Measurements from ENCODE around the gene ANAPC4. TPM values are rescaled to one million over a fixed set of nuclear protein-coding genes. Genes with fewer than 3 reads are reported as not detected.

The ANAPC4 gene
- total and polyA plus RNA-seq, 2 donors (not counting 3 experiments of a cell fraction or from before 2014, with no cell fraction given): 7.6 to 32.1 TPM

DNA sequence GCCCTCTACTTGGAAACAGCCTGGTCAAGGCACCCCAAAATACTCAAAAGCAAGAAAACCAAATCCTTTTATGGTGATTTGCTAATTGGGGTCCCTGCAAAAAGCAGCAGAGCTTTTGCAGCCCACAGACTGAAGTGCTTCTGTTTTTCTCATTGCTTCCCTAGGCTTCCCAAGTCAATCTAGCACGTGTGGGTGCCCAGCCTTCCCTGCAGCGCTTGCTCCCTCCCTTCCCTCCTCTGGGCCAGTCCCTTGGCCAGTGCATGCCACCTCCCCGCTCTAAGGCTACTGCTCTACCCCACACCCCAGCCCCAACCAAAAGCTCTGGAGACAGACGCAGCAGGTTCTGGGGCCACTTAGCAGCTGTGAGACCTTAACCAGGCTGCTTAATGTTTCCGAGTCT, 53.6 kb downstream of the ANAPC4 start:
- Histone ChIP-seq H3K4me3 (replicated peaks in 1 of 3; ENCODE audit: insufficient read depth in 1 of 3, low read depth in 1 of 3, low read length in 3 of 3) (no peak overlapping the region), H3K4me2 (ENCODE audit: insufficient read depth, low read length) (no peak overlapping the region), H3K27ac (ENCODE audit: insufficient read depth, low read depth, low read length) (no peak overlapping the region), H4K20me1 (replicated peaks; ENCODE audit: control insufficient read depth, extremely low read depth, insufficient read depth, low read length) (no peaks in the 10 kb centered on the region), H3K36me3 (ENCODE audit: control insufficient read depth in 2 of 2, extremely low read depth in 1 of 2, insufficient read depth in 2 of 2, low read length in 2 of 2) (no peaks in the 10 kb centered on the region), H2AFZ (ENCODE audit: low read depth, low read length) (no peak overlapping the region), H3K27me3 (ENCODE audit: control insufficient read depth in 2 of 2, insufficient read depth in 2 of 2, low read length in 2 of 2) (no peaks in the 10 kb centered on the region), H3K4me1 (ENCODE audit: control insufficient read depth, extremely low read depth, insufficient read depth, low read length) (no peaks in the 10 kb centered on the region), H3K79me2 (ENCODE audit: control insufficient read depth, insufficient read depth, low read length) (no peaks in the 10 kb centered on the region), H3K9ac (replicated peaks; ENCODE audit: extremely low read depth, insufficient read depth, low read length) (no peak overlapping the region), H3K9me1 (replicated peaks; ENCODE audit: control insufficient read depth, extremely low read depth, insufficient read depth, low read length) (no peaks in the 10 kb centered on the region), H3K9me3 (replicated peaks; ENCODE audit: control insufficient read depth, insufficient read depth, low read length) (no peaks in the 10 kb centered on the region)
- no peak for TF ChIP-seq EZH2 (IDR thresholded peaks at IDR 0.05; ENCODE audit: borderline replicate concordance, low read depth, low read length, severe bottlenecking)
- TF ChIP-seq FOS (IDR thresholded peaks at IDR 0.05; ENCODE audit: borderline replicate concordance, insufficient read depth, low read length): no peak
- no peak for TF ChIP-seq MYC (IDR thresholded peaks at IDR 0.05; ENCODE audit: low read depth, low read length)
- DNase-seq (ENCODE audit: low read depth, low spot score) (no peak), FAIRE-seq (no peak)
- BruUV-seq (replicated peaks): no TSS peak
- intact Hi-C loops (cut with micrococcal nuclease) (no loop called here), dilution Hi-C loops (cut with MboI; ENCODE audit: extremely low pct_ligation_motif_present, low sequenced_read_pairs) (no loop called here)
- ChIA-PET CTCF (interaction anchor here (1.1 to 1.3 kb wide), 2 partner anchors 9 to 337 kb away, joined by 3 to 4 read pairs; no protein-coding TSS in a partner anchor), POLR2A (no interaction called here)

GRCh38 chr4:25433966-25434827, 57.1 kb downstream of the ANAPC4 start:
- CTCF ChIA-PET: interaction anchor here (1.2 kb wide), 1 partner anchor 333 kb away, joined by 7 read pairs; no protein-coding TSS in a partner anchor
- POLR2A ChIA-PET: no interaction called here
- H3K36me3 ChIP-seq (ENCODE audit: control insufficient read depth in 2 of 2, extremely low read depth in 1 of 2, insufficient read depth in 2 of 2, low read length in 2 of 2): no peaks in the 10 kb centered on the region

More at GRCh38 chr4:25433966-25434827, 57.1 kb downstream of the ANAPC4 start:
- no peak overlapping the region for H3K27ac ChIP-seq (ENCODE audit: insufficient read depth, low read depth, low read length)
- no TSS peak for BruUV-seq (replicated peaks)
- H3K79me2 ChIP-seq (ENCODE audit: control insufficient read depth, insufficient read depth, low read length): no peaks in the 10 kb centered on the region
- H3K4me1 ChIP-seq (ENCODE audit: control insufficient read depth, extremely low read depth, insufficient read depth, low read length): no peaks in the 10 kb centered on the region
- no peak overlapping the region for H3K4me3 ChIP-seq (replicated peaks in 1 of 3; ENCODE audit: insufficient read depth in 1 of 3, low read depth in 1 of 3, low read length in 3 of 3)
- DNase-seq (ENCODE audit: low read depth, low spot score) (no peak), FAIRE-seq (no peak)
- TF ChIP-seq POLR2AphosphoS5 (IDR thresholded peaks at IDR 0.05; ENCODE audit: insufficient read depth, low read depth, low read length): no peak
- no peak for TF ChIP-seq GATA2 (IDR thresholded peaks at IDR 0.05; ENCODE audit: insufficient read depth, insufficient read length, low read depth, low read length)
- no peak for TF ChIP-seq POLR2A (IDR thresholded peaks at IDR 0.05; ENCODE audit: low read depth, low read length)
- no peak for TF ChIP-seq EZH2 (IDR thresholded peaks at IDR 0.05; ENCODE audit: borderline replicate concordance, low read depth, low read length, severe bottlenecking)
- TF ChIP-seq MAX (IDR thresholded peaks at IDR 0.05; ENCODE audit: insufficient read depth, insufficient read length): no peak
- no peak for TF ChIP-seq JUN (IDR thresholded peaks at IDR 0.05; ENCODE audit: borderline replicate concordance, insufficient read depth, insufficient read length, low read depth)
- no peak for TF ChIP-seq FOS (IDR thresholded peaks at IDR 0.05; ENCODE audit: borderline replicate concordance, insufficient read depth, low read length)
- no peak for TF ChIP-seq CTCF (IDR thresholded peaks at IDR 0.05; ENCODE audit: extremely low read depth in 1 of 2, insufficient read depth in 1 of 2, low read depth in 1 of 2, low read length in 2 of 2)
- TF ChIP-seq MYC (IDR thresholded peaks at IDR 0.05; ENCODE audit: low read depth, low read length): no peak
- no peaks in the 10 kb centered on the region for H3K27me3 ChIP-seq (ENCODE audit: control insufficient read depth in 2 of 2, insufficient read depth in 2 of 2, low read length in 2 of 2)
- H3K9me3 ChIP-seq (replicated peaks; ENCODE audit: control insufficient read depth, insufficient read depth, low read length): no peaks in the 10 kb centered on the region
- H3K9ac ChIP-seq (replicated peaks; ENCODE audit: extremely low read depth, insufficient read depth, low read length): no peak overlapping the region
- no peaks in the 10 kb centered on the region for H4K20me1 ChIP-seq (replicated peaks; ENCODE audit: control insufficient read depth, extremely low read depth, insufficient read depth, low read length)
- intact Hi-C loops (cut with micrococcal nuclease): no loop called here
- no peak overlapping the region for H2AFZ ChIP-seq (ENCODE audit: low read depth, low read length)
- H3K4me2 ChIP-seq (ENCODE audit: insufficient read depth, low read length): no peak overlapping the region
- dilution Hi-C loops (cut with MboI; ENCODE audit: extremely low pct_ligation_motif_present, low sequenced_read_pairs): no loop called here
- H3K9me1 ChIP-seq (replicated peaks; ENCODE audit: control insufficient read depth, extremely low read depth, insufficient read depth, low read length): no peaks in the 10 kb centered on the region

Measured in endothelial cell of umbilical vein (primary cell).